Endometrium (tissue), 2 donors: ENCODE measurements around the gene HES3.
"Not testable (repeated sequence)": the region's sequence is repeated elsewhere in the genome, so short reads cannot be mapped to it uniquely, and the experiment has no call there.

ENCODE experiments used
- FAIRE-seq: peaks from 2 replicates; lab custom pipeline; 2012; peaks lifted over from hg19 to GRCh38; lab: Jason Lieb, UNC
- donor health status: control.
- donor health status: control.

Gene HES3

GRCh38 chr1:6219641-6220040 is 24.3 kb upstream of the HES3 start:
- not testable (repeated sequence) for FAIRE-seq

- no peak for FAIRE-seq
Observed at GRCh38 chr1:6220236-6220635, 23.7 kb upstream of the HES3 start.

- no peak for FAIRE-seq
Observed at GRCh38 chr1:6221210-6221784, 22.7 kb upstream of the HES3 start.

- FAIRE-seq: no peak
Observed at GRCh38 chr1:6222636-6223035, 21.3 kb upstream of the HES3 start.

GRCh38 chr1:6223617-6224016 is 20.4 kb upstream of the HES3 start:
- no peak for FAIRE-seq

GRCh38 chr1:6224718-6225117 is 19.3 kb upstream of the HES3 start:
- no peak for FAIRE-seq

GRCh38 chr1:6225651-6226050 is 18.3 kb upstream of the HES3 start:
- FAIRE-seq: no peak

- FAIRE-seq: no peak
Observed at GRCh38 chr1:6233376-6233775, 10.6 kb upstream of the HES3 start.

- no peak for FAIRE-seq
Observed at GRCh38 chr1:6234502-6235295, 9.3 kb upstream of the HES3 start.

- no peak for FAIRE-seq
Observed at GRCh38 chr1:6235296-6235677, 8.7 kb upstream of the HES3 start.

GRCh38 chr1:6237093-6237492 is 6.9 kb upstream of the HES3 start:
- FAIRE-seq: no peak

- FAIRE-seq: no peak
Observed at GRCh38 chr1:6239213-6239752, 4.7 kb upstream of the HES3 start.

- FAIRE-seq: no peak
Observed at GRCh38 chr1:6239950-6240768, 3.8 kb upstream of the HES3 start.

- no peak for FAIRE-seq
Observed at GRCh38 chr1:6241107-6241886, 2.7 kb upstream of the HES3 start.

- no peak for FAIRE-seq
Observed at GRCh38 chr1:6241887-6242740, 1.9 kb upstream of the HES3 start.

GRCh38 chr1:6243053-6243834 is 735 bp upstream of the HES3 start:
- FAIRE-seq: no peak

GRCh38 chr1:6244401-6245049 is 546 bp downstream of the HES3 start:
- FAIRE-seq: no peak

- FAIRE-seq: no peak
Observed at GRCh38 chr1:6245086-6245868, 1.3 kb downstream of the HES3 start.
